ENCODE results near the gene DNAJB2. TPM values are rescaled to one million over a fixed set of nuclear protein-coding genes. Genes with fewer than 3 reads are reported as not detected.

The DNAJB2 gene
- polyA plus RNA-seq, 1 donor: 62.9 TPM

Other genes starting within 250 kb of the DNAJB2 start
- gene CFAP65, start 237.8 kb upstream of the DNAJB2 start, polyA plus RNA-seq (ENCODE audit: insufficient read length): 0.28 TPM
- 1.7 TPM for gene IHH, start 218.4 kb upstream of the DNAJB2 start, polyA plus RNA-seq (ENCODE audit: insufficient read length)
- gene NHEJ1, start 118.6 kb upstream of the DNAJB2 start, polyA plus RNA-seq (ENCODE audit: insufficient read length): 22.2 TPM
- 22.3 TPM for gene SLC23A3, start 109.3 kb upstream of the DNAJB2 start, polyA plus RNA-seq (ENCODE audit: insufficient read length)
- gene CNPPD1, start 102.4 kb upstream of the DNAJB2 start, polyA plus RNA-seq (ENCODE audit: insufficient read length): 64.0 TPM
- 105 TPM for gene RETREG2, start 101.1 kb upstream of the DNAJB2 start, polyA plus RNA-seq (ENCODE audit: insufficient read length)
- 39.5 TPM for gene ZFAND2B, start 72.6 kb upstream of the DNAJB2 start, polyA plus RNA-seq (ENCODE audit: insufficient read length)
- gene ABCB6, start 60.4 kb upstream of the DNAJB2 start, polyA plus RNA-seq (ENCODE audit: insufficient read length): 42.6 TPM
- 49.5 TPM for gene ATG9A, start 49.7 kb upstream of the DNAJB2 start, polyA plus RNA-seq (ENCODE audit: insufficient read length)
- gene ANKZF1, start 49.6 kb upstream of the DNAJB2 start, polyA plus RNA-seq (ENCODE audit: insufficient read length): 73.1 TPM
- 28.7 TPM for gene GLB1L, start 33.9 kb upstream of the DNAJB2 start, polyA plus RNA-seq (ENCODE audit: insufficient read length)
- gene STK16, start 33.9 kb upstream of the DNAJB2 start, polyA plus RNA-seq (ENCODE audit: insufficient read length): 34.9 TPM
- 0.75 TPM for gene TUBA4B, start 26.1 kb upstream of the DNAJB2 start, polyA plus RNA-seq (ENCODE audit: insufficient read length)
- 25.2 TPM for gene TUBA4A, start 25.4 kb upstream of the DNAJB2 start, polyA plus RNA-seq (ENCODE audit: insufficient read length)
- gene PTPRN, start 30.0 kb downstream of the DNAJB2 start, polyA plus RNA-seq (ENCODE audit: insufficient read length): 0.27 TPM
- gene RESP18, start 53.4 kb downstream of the DNAJB2 start, polyA plus RNA-seq (ENCODE audit: insufficient read length): not detected
- 60.2 TPM for gene DNPEP, start 108.5 kb downstream of the DNAJB2 start, polyA plus RNA-seq (ENCODE audit: insufficient read length)
- 5.9 TPM for gene DES, start 139.0 kb downstream of the DNAJB2 start, polyA plus RNA-seq (ENCODE audit: insufficient read length)
- gene SPEG, start 155.5 kb downstream of the DNAJB2 start, polyA plus RNA-seq (ENCODE audit: insufficient read length): 10.8 TPM
- gene GMPPA, start 219.5 kb downstream of the DNAJB2 start, polyA plus RNA-seq (ENCODE audit: insufficient read length): 41.7 TPM
- gene ASIC4, start 235.1 kb downstream of the DNAJB2 start, polyA plus RNA-seq (ENCODE audit: insufficient read length): 0.20 TPM

All from left kidney (tissue), 1 donor.